T-helper 2 cell treated with Interferon-gamma antibody and Interleukin-4, amounts not matched to agents 100 ng/mL and 5 ng/mL, for 36 hours (primary cell): ENCODE data around the gene EWSR1. TPM values are rescaled to one million over a fixed set of nuclear protein-coding genes. Genes with fewer than 3 reads are reported as not detected.

Experiments
- total RNA-seq: library from RNA; stranded (reverse); gene quantifications from 2 replicates; pipeline ENCODE4 v1.2.3, GENCODE V29; 2022

Gene EWSR1
- total RNA-seq, 1 donor from 2014 or later: 400 TPM

Other genes with a start within 250 kb of the EWSR1 start
- gene C22orf31, start 206.4 kb upstream of the EWSR1 start, total RNA-seq: not detected in 2 replicates
- 0.05 and 0.23 TPM in 2 replicates for gene KREMEN1, start 195.2 kb upstream of the EWSR1 start, total RNA-seq
- 0.14 and 0.39 TPM in 2 replicates for gene EMID1, start 62.4 kb upstream of the EWSR1 start, total RNA-seq
- 37.3 and 39.6 TPM in 2 replicates for gene RHBDD3, start 287 bp upstream of the EWSR1 start, total RNA-seq
- 3.0 and 3.6 TPM in 2 replicates for gene GAS2L1, start 38.4 kb downstream of the EWSR1 start, total RNA-seq
- 0.45 and 0.64 TPM in 2 replicates for gene RASL10A, start 47.4 kb downstream of the EWSR1 start, total RNA-seq
- 82.1 and 85.7 TPM in 2 replicates for gene AP1B1, start 120.3 kb downstream of the EWSR1 start, total RNA-seq
- 0.11 TPM in 1 of 2 replicates, not detected in the other for gene RFPL1, start 170.3 kb downstream of the EWSR1 start, total RNA-seq
- gene NEFH, start 211.9 kb downstream of the EWSR1 start, total RNA-seq: 3.9 and 4.5 TPM in 2 replicates